Gastrocnemius medialis (tissue), 4 donors: Measurements from ENCODE around the gene DDX11.
"Not testable (repeated sequence)": the region's sequence is repeated elsewhere in the genome, so short reads cannot be mapped to it uniquely, and the experiment has no call there.

Experiments
- CTCF ChIP-seq, 5 experiments: fragments of 450-650 bp in 3 of 5; fragments of 200-600 bp in 2 of 5; sonication (generic) in 2 of 5; IDR thresholded peaks in 4 of 5; conservative IDR thresholded peaks in 1 of 5; 1 replicate in 4 of 5; 2 replicates in 1 of 5; pipeline ENCODE4 v1.5.1; 2016 to 2019; ENCODE audit warnings: antibody characterized with exemption in 5 of 5, mild to moderate bottlenecking in 3 of 5, moderate library complexity in 3 of 5
- POLR2A ChIP-seq, 2 donors: fragments of 450-650 bp; IDR thresholded peaks; one replicate each; pipeline ENCODE4 v1.6.1; 2017; ENCODE audit warnings: antibody characterized with exemption in 2 of 2, mild to moderate bottlenecking in 2 of 2, moderate library complexity in 2 of 2

GRCh38 chr12:31084241-31084640, 10.6 kb downstream of the DDX11 start:
- not testable (repeated sequence) for TF ChIP-seq CTCF (IDR thresholded peaks at IDR 0.05 in 4 of 5, conservative IDR thresholded peaks at IDR 0.05 in 1 of 5); POLR2A (IDR thresholded peaks at IDR 0.05)
